H9 (cell line): ENCODE results near the gene DCAF4. TPM values are rescaled to one million over a fixed set of nuclear protein-coding genes. Genes with fewer than 3 reads are reported as not detected.
A peak's percentile ranks its signal among the peaks of the same experiment; 100 is the strongest.

ENCODE experiments used
- DNase-seq: peaks from one replicate; pipeline ENCODE4 v3.0.0-alpha.2; 2017
- H2AFZ ChIP-seq: one replicate; pipeline ENCODE4 v1.6.1; 2013; ENCODE audit warnings: mild to moderate bottlenecking, low read length, control low read depth, moderate library complexity
- H2AK5ac ChIP-seq: 2 replicates; pipeline ENCODE4 v1.6.1; 2013; ENCODE audit warnings: low read length, control low read depth, mixed read lengths; ENCODE audit not compliant: insufficient read length
- H2BK120ac ChIP-seq: one replicate; pipeline ENCODE4 v1.6.1; 2013; ENCODE audit warnings: low read depth, mild to moderate bottlenecking, low read length, control low read depth, inconsistent platforms; ENCODE audit not compliant: poor library complexity, severe bottlenecking
- H2BK12ac ChIP-seq: 2 replicates; pipeline ENCODE4 v1.6.1; 2013; ENCODE audit warnings: low read length, control low read depth, mixed read lengths, low read depth; ENCODE audit not compliant: insufficient read length
- H2BK15ac ChIP-seq: 2 replicates; pipeline ENCODE4 v1.6.1; 2013; ENCODE audit warnings: low read depth, low read length, control low read depth
- H2BK20ac ChIP-seq: one replicate; pipeline ENCODE4 v1.6.1; 2013; ENCODE audit warnings: low read depth, mild to moderate bottlenecking, low read length, control low read depth, inconsistent platforms; ENCODE audit not compliant: poor library complexity, severe bottlenecking
- H2BK5ac ChIP-seq: 2 replicates; pipeline ENCODE4 v1.6.1; 2013; ENCODE audit warnings: low read length, control low read depth, mixed read lengths; ENCODE audit not compliant: insufficient read length
- H3K14ac ChIP-seq: 2 replicates; pipeline ENCODE4 v1.6.1; 2013; ENCODE audit warnings: low read length, control low read depth; ENCODE audit not compliant: insufficient read depth
- H3K18ac ChIP-seq: 2 replicates; pipeline ENCODE4 v1.6.1; 2013; ENCODE audit warnings: low read depth, mild to moderate bottlenecking, mixed read lengths, low read length, control low read depth; ENCODE audit not compliant: insufficient read length
- H3K23ac ChIP-seq: 2 replicates; pipeline ENCODE4 v1.6.1; 2013; ENCODE audit warnings: low read length, control low read depth, mixed read lengths, low read depth; ENCODE audit not compliant: insufficient read length
- H3K23me2 ChIP-seq: 2 replicates; pipeline ENCODE4 v1.6.1; 2013; ENCODE audit warnings: low read depth, mild to moderate bottlenecking, mixed read lengths, low read length, control low read depth; ENCODE audit not compliant: insufficient read length, poor library complexity, severe bottlenecking
- H3K27ac ChIP-seq: 2 replicates; pipeline ENCODE4 v1.5.1; 2013; ENCODE audit warnings: low read length, control low read depth, mixed read lengths, low read depth; ENCODE audit not compliant: insufficient read length
- H3K27me3 ChIP-seq: 2 replicates; pipeline ENCODE4 v1.6.1; 2013; ENCODE audit warnings: low read length, control low read depth, inconsistent platforms; ENCODE audit not compliant: insufficient read depth
- H3K4ac ChIP-seq: 2 replicates; pipeline ENCODE4 v1.6.1; 2013; ENCODE audit warnings: low read depth, mild to moderate bottlenecking, control low read depth, inconsistent platforms, low read length, moderate library complexity
- H3K4me1 ChIP-seq: 2 replicates; pipeline ENCODE4 v1.6.1; 2013; ENCODE audit warnings: low read length, control low read depth, inconsistent platforms; ENCODE audit not compliant: insufficient read depth
- H3K4me2 ChIP-seq: 2 replicates; pipeline ENCODE4 v1.6.1; 2013; ENCODE audit warnings: low read length, control low read depth, mixed read lengths; ENCODE audit not compliant: insufficient read length, insufficient read depth
- H3K56ac ChIP-seq: 2 replicates; pipeline ENCODE4 v1.6.1; 2013; ENCODE audit warnings: low read depth, mild to moderate bottlenecking, mixed read lengths, low read length, control low read depth; ENCODE audit not compliant: insufficient read length
- H3K79me1 ChIP-seq: 2 replicates; pipeline ENCODE4 v1.6.1; 2013; ENCODE audit warnings: low read depth, mild to moderate bottlenecking, moderate library complexity, low read length, control low read depth, inconsistent platforms; ENCODE audit not compliant: insufficient read depth, poor library complexity, severe bottlenecking
- H3K79me2 ChIP-seq: 2 replicates; pipeline ENCODE4 v1.6.1; 2013; ENCODE audit warnings: low read length, control low read depth, inconsistent platforms; ENCODE audit not compliant: insufficient read depth
- H3K9ac ChIP-seq: 2 replicates; pipeline ENCODE4 v1.6.1; 2013; ENCODE audit warnings: low read length, control low read depth, mixed read lengths; ENCODE audit not compliant: insufficient read length; ENCODE audit errors: extremely low read depth
- H3K9me3 ChIP-seq: one replicate; pipeline ENCODE4 v1.6.1; 2013; ENCODE audit warnings: low read depth, low read length, inconsistent platforms; ENCODE audit not compliant: control insufficient read depth
- H3T11ph ChIP-seq: one replicate; pipeline ENCODE4 v1.6.1; 2013; ENCODE audit warnings: mild to moderate bottlenecking, low read length, control low read depth, inconsistent platforms
- H4K20me1 ChIP-seq: one replicate; pipeline ENCODE4 v1.6.1; 2013; ENCODE audit not compliant: control insufficient read depth, insufficient read length, insufficient read depth
- H4K5ac ChIP-seq: 2 replicates; pipeline ENCODE4 v1.6.1; 2013; ENCODE audit warnings: low read depth, mild to moderate bottlenecking, mixed read lengths, low read length, control low read depth; ENCODE audit not compliant: insufficient read length
- H4K8ac ChIP-seq: replicated peaks from 2 replicates; pipeline ENCODE4 v1.6.1; 2013; ENCODE audit warnings: low read length, control low read depth, mixed read lengths, low read depth; ENCODE audit not compliant: insufficient read length
- H4K91ac ChIP-seq: 2 replicates; pipeline ENCODE4 v1.6.1; 2013; ENCODE audit warnings: low read depth, mild to moderate bottlenecking, moderate library complexity, mixed read lengths, low read length, control low read depth; ENCODE audit not compliant: insufficient read length
- H3K27ac Mint-ChIP-seq, 3 experiments: 2 replicates in 2 of 3; 3 replicates in 1 of 3; pipeline ENCODE4 v1.8.0; 2020 to 2021; ENCODE audit warnings: mixed read lengths in 3 of 3, mild to moderate bottlenecking in 1 of 3, moderate library complexity in 1 of 3
- H3K27me3 Mint-ChIP-seq: 2 replicates; pipeline ENCODE4 v1.8.0; 2021; ENCODE audit warnings: low read depth, mild to moderate bottlenecking, moderate library complexity, mixed read lengths
- H3K36me3 Mint-ChIP-seq, 3 experiments: 2 replicates in 2 of 3; 3 replicates in 1 of 3; pipeline ENCODE4 v1.8.0; 2020 to 2021; ENCODE audit warnings: low read depth in 3 of 3, mixed read lengths in 3 of 3; ENCODE audit not compliant: insufficient read depth in 1 of 3
- H3K4me1 Mint-ChIP-seq, 2 experiments: 2 replicates each; pipeline ENCODE4 v1.8.0; 2020; ENCODE audit warnings: mixed read lengths in 2 of 2
- H3K4me3 Mint-ChIP-seq, 2 experiments: 2 replicates in 1 of 2; 3 replicates in 1 of 2; pipeline ENCODE4 v1.8.0; 2020 to 2021; ENCODE audit warnings: mild to moderate bottlenecking in 2 of 2, mixed read lengths in 2 of 2, moderate library complexity in 1 of 2
- H3K9me3 Mint-ChIP-seq, 2 experiments: 2 replicates in 1 of 2; 3 replicates in 1 of 2; pipeline ENCODE4 v1.8.0; 2020; ENCODE audit warnings: mild to moderate bottlenecking in 2 of 2, mixed read lengths in 2 of 2, moderate library complexity in 1 of 2
- CTCF ChIP-seq: fragments of 200-600 bp; sonication (generic); conservative IDR thresholded peaks from 3 replicates; pipeline ENCODE4 v1.8.0; 2021; ENCODE audit warnings: antibody characterized with exemption, mild to moderate bottlenecking
- WGBS: extraction: QIAGEN DNeasy Blood & Tissue Kit; methylation state at CpG from one replicate; pipeline ENCODE4 v1.1.7; 2013; ENCODE audit warnings: missing lambda C conversion rate, low lambda C conversion rate, mixed read lengths; ENCODE audit not compliant: insufficient read length; ENCODE audit errors: extremely low coverage; 5-methylcytosine and 5-hydroxymethylcytosine counted together
- total RNA-seq: library from RNA; stranded (reverse); gene quantifications from 2 replicates; pipeline ENCODE4 v1.2.1, GENCODE V29; 2021

The DCAF4 gene
- total RNA-seq, 1 experiment from 2014 or later, result 32.0 TPM

- Mint-ChIP-seq H3K36me3 (peaks cover 0 to 25% (median 16%) of the 10 kb centered on the region in 3 experiments; a peak in 4 of 7 replicates), H3K27ac (peak overlapping the region in 1 of 3 experiments; percentile 65; a peak in 1 of 7 replicates), H3K9me3 (no peaks in the 10 kb centered on the region), H3K4me3 (no peak overlapping the region), H3K27me3 (no peaks in the 10 kb centered on the region), H3K4me1 (peaks cover 12 to 21% of the 10 kb centered on the region in 2 experiments)
- no peak overlapping the region for H3T11ph ChIP-seq
- H3K79me1 ChIP-seq, result no peaks in the 10 kb centered on the region
- H4K91ac ChIP-seq, result no peak overlapping the region
- no peak overlapping the region for H2BK5ac ChIP-seq
- H3K9me3 ChIP-seq, result no peaks in the 10 kb centered on the region
- H3K4me1 ChIP-seq, result no peaks in the 10 kb centered on the region; the same call in 1 of the 2 replicates
- no peak for DNase-seq
- H3K18ac ChIP-seq, result no peak overlapping the region
- H3K4me2 ChIP-seq, result no peak overlapping the region
- H4K8ac ChIP-seq, result no peak overlapping the region
- no peak overlapping the region for H2BK12ac ChIP-seq
- H2BK20ac ChIP-seq, result no peak overlapping the region
- H3K4ac ChIP-seq, result no peak overlapping the region
- no peak overlapping the region for H2BK120ac ChIP-seq
- TF ChIP-seq CTCF, result no peak
- no CpG with 5 or more reads among the region's 2 CpGs for WGBS
- H3K56ac ChIP-seq, result no peak overlapping the region
- no peak overlapping the region for H3K23ac ChIP-seq
- H3K14ac ChIP-seq, result no peak overlapping the region
- no peaks in the 10 kb centered on the region for H3K23me2 ChIP-seq
- no peak overlapping the region for H2AK5ac ChIP-seq
- no peak overlapping the region for H2AFZ ChIP-seq
- no peaks in the 10 kb centered on the region for H3K27me3 ChIP-seq
- no peak overlapping the region for H3K9ac ChIP-seq
- no peaks in the 10 kb centered on the region for H3K79me2 ChIP-seq
- H3K27ac ChIP-seq, result no peak overlapping the region
- no peak overlapping the region for H2BK15ac ChIP-seq
- no peak overlapping the region for H4K5ac ChIP-seq
- H4K20me1 ChIP-seq, result no peaks in the 10 kb centered on the region
Measured at GRCh38 chr14:72998252-72998903, 72.1 kb downstream of the DCAF4 start.
